HG02970 (cell line): ENCODE results near the gene KCNF1.

Source experiments
- ATAC-seq: cut with Tn5 transposase; IDR thresholded peaks from one replicate; pipeline ENCODE4 v1.9.1; 2021; ENCODE audit warnings: mild to moderate bottlenecking, moderate library complexity, moderate number of reproducible peaks; ENCODE audit not compliant: unreplicated experiment, low FRiP score

Gene KCNF1

GRCh38 chr2:10901160-10901939 is 10.4 kb upstream of the KCNF1 start:
- no peak for ATAC-seq

GRCh38 chr2:10903861-10904210 is 7.9 kb upstream of the KCNF1 start:
- no peak for ATAC-seq

- no peak for ATAC-seq
Observed at GRCh38 chr2:10904455-10904854, 7.3 kb upstream of the KCNF1 start.

- no peak for ATAC-seq
Observed at GRCh38 chr2:10905006-10905861, 6.5 kb upstream of the KCNF1 start.

GRCh38 chr2:10905862-10906143 is 5.9 kb upstream of the KCNF1 start:
- ATAC-seq = no peak

- ATAC-seq = no peak
Observed at GRCh38 chr2:10906926-10907625, 4.7 kb upstream of the KCNF1 start.

- ATAC-seq = no peak
Observed at GRCh38 chr2:10908195-10908594, 3.5 kb upstream of the KCNF1 start.

- ATAC-seq = no peak
Observed at GRCh38 chr2:10909050-10909995, 2.4 kb upstream of the KCNF1 start.

GRCh38 chr2:10909996-10910341 is 1.8 kb upstream of the KCNF1 start:
- no peak for ATAC-seq

GRCh38 chr2:10910625-10911024 is 1.1 kb upstream of the KCNF1 start:
- no peak for ATAC-seq

- no peak for ATAC-seq
Observed at GRCh38 chr2:10912076-10912731, 470 bp downstream of the KCNF1 start.

- ATAC-seq = no peak
Observed at GRCh38 chr2:10912796-10913455, 1.2 kb downstream of the KCNF1 start.

- no peak for ATAC-seq
Observed at GRCh38 chr2:10913501-10914271, 2.0 kb downstream of the KCNF1 start.

GRCh38 chr2:10914272-10914693 is 2.5 kb downstream of the KCNF1 start:
- ATAC-seq = no peak

GRCh38 chr2:10915236-10915635 is 3.5 kb downstream of the KCNF1 start:
- no peak for ATAC-seq

- ATAC-seq = no peak
Observed at GRCh38 chr2:10915731-10916276, 4.1 kb downstream of the KCNF1 start.

- no peak for ATAC-seq
Observed at GRCh38 chr2:10916953-10917352, 5.2 kb downstream of the KCNF1 start.

GRCh38 chr2:10917927-10918326 is 6.2 kb downstream of the KCNF1 start:
- no peak for ATAC-seq
